ENCODE results near the gene ZNF37A.
"Not testable (repeated sequence)": the region's sequence is repeated elsewhere in the genome, so short reads cannot be mapped to it uniquely, and the experiment has no call there.

Gene ZNF37A

DNA sequence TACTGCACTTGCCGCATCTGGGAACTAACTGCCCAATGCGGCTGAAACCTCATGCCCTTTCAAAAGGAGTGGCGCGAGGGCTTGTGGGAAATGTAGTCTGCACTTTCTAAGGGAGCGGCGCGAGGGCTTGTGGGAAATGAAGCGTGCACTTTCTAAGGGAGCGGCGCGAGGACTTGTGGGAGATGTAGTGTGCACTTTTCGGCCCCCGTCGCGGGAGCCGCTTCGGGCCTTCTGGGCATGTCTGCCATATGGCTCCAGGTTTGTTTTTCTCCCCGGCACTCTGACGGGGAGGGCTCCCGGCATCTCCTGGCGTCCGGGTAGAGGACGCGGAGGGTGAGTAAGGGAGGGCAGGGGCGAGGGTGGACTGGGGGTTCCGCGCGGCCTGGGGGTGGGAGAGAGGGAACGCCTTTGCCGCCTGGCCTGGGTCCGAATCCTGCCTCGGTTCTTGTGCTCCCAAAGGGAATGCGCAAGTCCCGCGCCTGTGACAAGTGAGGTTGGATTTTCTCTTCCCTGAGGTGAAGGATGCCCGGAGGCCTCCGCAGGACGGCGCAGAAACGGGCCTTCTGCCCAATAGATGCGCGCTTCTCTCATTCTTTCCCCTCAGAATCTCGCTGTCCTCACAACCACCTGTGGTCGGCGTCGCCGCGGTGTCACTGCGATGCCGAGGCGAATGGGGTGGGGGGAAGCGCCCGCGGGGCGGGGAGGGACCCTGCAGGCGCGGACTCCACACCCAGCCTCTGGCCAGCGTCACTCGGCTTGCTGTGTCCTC, at the start of gene ZNF37A:
TSS of gene ZNF37A (plus strand) at position 180 of the 769 bp plus-strand sequence. CDS start 2,281 bp downstream, outside the sequence.
- DNase-seq (ENCODE audit: low read depth in 2 of 2) = peak; percentile 76 to 83

DNA sequence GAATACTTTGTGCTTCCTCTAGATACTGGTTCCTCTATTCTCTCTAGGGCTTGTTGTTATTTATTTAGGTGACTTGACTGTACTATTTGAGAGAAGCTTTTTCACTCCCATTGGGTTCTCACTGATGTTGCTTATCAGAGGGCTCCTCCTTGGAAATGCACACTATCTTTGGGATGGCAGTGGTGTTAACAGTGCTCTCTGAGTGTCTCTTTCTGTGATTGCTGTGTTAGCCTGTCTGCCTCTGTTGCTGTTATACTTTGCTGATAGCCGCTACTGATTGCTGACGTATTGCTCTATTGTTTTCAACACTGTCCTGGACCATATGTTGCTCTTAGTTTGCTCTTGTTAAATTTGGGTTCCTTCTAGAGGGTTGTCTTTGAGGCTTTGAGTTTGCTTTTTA, 49.0 kb upstream of the ZNF37A start:
- no peak for DNase-seq (ENCODE audit: low read depth in 2 of 2)

DNA sequence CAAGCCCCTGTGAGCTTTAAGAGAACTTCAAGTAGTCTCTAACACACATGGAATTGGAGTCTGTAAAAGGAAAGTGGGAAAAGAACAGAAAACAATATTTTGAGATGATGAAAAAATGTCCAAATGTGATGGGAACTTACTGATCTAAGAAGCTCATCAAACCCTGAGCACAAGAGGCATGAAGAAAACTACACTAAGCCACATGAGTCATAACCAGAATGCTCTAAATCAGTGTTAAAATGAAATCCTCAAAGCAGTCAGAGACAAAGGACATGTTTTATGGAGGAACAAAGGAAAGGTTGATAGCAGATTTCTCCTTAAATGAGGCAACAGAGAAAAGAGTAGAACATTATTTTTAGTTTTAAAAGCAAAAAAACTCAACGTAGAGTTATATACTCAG, 46.5 kb upstream of the ZNF37A start:
- no peak for DNase-seq (ENCODE audit: low read depth in 2 of 2)

DNA sequence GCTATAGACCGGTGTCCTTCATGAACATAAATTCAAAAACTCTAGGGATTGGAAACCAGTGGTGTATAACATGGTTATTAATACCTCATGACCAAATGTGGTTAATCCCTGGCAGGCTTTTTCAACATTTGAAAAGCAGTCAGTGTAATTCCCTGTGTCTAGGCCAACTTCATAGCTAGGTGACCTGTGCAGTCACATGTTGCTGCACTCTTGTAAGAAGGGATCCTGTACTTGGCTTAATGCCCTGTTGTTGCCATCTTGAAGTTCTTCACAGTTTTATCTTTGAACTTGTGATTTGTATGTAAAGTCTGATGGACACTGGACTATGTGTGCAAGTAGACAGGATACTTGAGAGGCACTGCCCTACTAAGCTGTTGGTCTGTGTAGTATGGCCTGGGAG, 43.9 kb upstream of the ZNF37A start:
- no peak for DNase-seq (ENCODE audit: low read depth in 2 of 2)

DNA sequence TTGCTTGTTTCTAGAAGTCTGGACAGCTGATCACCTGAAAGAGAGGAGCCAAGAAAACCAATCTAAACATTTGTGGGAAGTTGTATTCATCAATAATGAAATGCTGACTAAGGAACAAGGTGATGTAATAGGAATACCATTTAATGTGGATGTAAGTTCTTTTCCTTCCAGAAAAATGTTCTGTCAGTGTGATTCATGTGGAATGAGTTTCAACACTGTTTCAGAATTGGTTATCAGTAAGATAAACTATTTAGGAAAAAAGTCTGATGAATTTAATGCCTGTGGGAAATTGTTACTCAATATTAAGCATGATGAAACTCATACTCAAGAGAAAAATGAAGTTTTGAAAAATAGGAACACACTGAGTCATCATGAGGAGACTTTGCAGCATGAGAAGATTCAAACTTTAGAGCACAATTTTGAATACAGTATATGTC, 39.8 kb upstream of the ZNF37A start:
- DNase-seq (ENCODE audit: low read depth in 2 of 2) = no peak

DNA sequence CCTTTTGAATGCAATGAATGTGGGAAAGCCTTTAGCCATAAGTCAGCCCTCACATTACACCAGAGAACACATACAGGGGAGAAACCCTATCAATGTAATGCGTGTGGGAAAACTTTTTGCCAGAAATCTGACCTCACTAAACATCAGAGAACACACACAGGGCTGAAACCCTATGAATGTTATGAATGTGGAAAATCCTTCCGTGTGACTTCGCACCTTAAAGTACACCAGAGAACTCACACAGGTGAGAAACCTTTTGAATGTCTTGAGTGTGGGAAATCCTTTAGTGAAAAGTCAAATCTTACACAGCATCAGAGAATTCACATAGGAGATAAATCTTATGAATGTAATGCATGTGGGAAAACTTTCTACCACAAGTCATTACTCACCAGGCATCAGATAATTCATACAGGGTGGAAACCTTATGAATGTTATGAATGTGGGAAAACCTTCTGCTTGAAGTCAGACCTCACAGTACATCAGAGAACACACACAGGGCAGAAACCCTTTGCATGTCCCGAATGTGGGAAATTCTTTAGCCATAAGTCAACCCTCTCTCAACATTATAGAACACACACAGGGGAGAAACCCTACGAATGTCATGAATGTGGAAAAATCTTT, 38.8 kb upstream of the ZNF37A start:
- DNase-seq (ENCODE audit: low read depth in 2 of 2) = not testable (repeated sequence)

DNA sequence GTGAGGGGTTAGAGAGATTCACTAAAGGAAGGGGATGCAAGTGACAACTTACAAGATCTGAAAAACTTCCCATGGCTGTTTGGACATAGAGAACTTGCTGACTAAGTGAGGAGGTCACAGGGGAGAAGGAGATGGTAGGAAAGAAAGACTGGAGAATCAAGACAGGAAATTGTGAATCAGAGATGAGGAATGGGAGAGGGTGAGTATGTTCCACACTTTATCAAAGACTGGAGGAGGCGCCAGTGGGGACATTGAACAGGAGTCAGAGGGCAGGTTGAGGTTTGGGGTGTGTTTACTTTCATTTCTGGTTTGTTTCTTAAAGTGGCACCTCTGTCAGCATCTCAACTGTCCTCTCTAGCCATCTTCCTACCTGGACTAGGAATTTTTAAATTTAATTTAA, 24.5 kb upstream of the ZNF37A start:
- DNase-seq (ENCODE audit: low read depth in 2 of 2) = not testable (repeated sequence)

DNA sequence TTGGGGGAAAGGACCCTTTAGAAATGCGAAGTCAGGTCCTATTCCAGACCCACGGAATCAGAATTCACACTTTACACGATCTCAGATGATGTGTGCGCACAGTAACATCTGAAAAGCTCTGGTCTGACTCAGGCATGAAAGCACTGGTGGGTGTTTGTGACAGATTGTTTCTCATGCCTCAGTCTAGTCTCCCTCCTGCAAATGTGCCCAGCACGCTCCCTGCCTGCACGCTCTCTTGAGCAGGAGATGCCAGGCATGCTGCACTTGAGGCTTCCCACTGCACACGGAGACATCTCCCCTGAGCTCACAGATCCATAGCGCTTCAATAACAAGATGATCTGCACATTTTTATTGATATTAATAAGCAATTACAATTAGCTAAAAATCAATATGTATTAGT, 23.6 kb upstream of the ZNF37A start:
- no peak for DNase-seq (ENCODE audit: low read depth in 2 of 2)

DNA sequence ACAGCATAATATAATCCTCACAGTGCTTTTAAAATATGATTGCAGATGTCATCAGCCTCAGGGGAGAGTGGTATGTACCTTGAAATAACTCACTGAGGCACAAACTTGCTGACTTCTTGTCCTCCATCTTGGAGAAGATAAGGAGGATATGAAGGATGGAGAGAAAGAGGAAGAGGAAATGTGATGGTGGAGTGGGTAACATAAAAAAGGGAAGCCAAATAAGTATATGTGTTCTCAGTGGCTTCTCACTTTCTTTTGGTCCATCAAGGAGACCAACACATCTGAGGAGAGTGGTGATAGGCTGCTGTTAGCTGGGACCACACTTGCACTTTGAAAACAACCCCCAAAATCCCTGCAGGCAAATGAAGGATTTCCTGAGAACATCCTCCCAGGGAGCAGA, 21.6 kb upstream of the ZNF37A start:
- no peak for DNase-seq (ENCODE audit: low read depth in 2 of 2)

DNA sequence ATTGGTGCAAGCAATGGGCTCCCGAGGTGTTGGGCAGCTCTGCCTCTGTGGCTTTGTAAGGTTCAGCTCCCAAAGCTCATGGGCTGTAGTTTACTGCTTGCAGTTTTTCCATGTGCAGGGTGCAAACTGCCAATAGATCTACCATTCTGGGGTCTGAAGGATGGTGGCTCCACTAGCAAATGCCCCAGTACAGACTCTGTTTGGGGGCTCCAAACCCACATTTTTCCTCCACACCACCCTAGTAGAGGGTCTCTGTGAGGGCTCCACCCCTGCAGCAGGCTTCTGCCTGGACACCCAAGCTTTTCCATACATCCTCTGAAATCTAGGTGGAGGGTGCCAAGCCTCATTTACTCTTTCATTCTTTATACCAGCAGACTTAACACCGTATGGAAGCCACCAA, 17.4 kb upstream of the ZNF37A start:
- no peak for DNase-seq (ENCODE audit: low read depth in 2 of 2)

DNA sequence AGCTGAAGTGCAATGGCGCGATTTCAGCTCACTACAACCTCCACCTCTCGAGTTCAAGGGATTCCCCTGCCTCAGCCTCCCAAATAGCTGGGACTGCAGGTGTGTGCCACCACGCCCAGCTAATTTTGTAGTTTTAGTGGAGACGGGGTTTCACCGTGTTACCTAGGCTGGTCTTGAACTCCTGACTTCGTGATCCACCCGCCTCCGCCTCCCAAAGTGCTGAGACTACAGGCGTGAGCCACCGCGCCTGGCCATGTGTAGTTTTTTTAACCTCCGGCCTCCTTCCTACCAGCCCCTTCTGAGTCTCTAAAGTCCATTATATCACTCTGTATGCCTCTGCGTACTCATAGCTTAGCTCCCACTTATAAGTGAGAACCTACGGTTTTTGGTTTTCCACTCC, 819 bp upstream of the ZNF37A start:
- DNase-seq (ENCODE audit: low read depth in 2 of 2) = not testable (repeated sequence)

DNA sequence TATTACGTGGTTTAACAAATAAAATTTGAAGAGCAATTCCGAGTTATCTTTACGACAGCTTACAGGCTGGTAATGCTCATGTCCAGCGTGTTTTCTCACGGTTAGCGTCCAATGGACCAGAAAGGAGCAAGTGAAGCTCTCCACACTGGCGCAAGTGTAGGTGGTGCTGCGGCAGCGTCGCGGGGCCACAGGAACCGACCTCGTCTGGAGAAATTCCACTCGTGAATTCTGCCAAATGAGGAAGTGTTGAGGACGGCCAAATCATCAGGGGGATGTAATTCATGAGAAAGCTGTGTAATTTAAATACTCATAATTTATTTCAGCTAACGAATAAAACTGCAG, 350 bp upstream of the ZNF37A start:
- DNase-seq (ENCODE audit: low read depth in 2 of 2) = no peak

DNA sequence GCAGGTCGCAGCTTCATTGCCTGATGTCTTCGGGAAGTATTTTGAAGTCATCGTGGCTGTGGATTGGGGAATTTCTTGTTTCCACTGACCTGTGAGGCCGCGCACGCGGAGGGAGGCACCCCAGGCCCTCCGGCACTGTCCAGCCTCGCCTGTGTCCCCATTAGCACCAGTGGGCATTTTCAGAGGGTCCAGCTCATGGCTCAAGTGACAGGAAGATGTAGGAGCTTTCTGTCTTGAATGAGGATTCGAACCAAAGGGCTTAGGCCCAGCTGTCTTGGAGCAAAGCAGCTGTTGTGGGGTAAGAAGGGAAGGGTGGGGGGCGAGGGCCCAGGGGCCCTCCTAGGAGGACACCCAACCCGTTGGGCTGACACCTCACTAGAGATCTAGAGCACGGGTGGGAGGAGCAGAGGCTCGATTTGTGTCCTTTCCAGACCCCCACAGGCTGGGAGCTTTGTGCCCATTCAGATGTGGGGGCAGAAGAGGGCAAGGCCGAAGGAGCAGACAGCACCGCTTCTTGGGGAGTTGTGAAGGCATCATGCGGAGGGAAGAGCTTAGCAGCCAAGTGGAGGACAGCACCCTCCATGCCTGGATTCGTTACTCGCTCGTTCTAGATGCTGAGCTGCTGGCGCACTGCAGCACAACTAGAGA, 914 bp downstream of the ZNF37A start:
- no peak for DNase-seq (ENCODE audit: low read depth in 2 of 2)

DNA sequence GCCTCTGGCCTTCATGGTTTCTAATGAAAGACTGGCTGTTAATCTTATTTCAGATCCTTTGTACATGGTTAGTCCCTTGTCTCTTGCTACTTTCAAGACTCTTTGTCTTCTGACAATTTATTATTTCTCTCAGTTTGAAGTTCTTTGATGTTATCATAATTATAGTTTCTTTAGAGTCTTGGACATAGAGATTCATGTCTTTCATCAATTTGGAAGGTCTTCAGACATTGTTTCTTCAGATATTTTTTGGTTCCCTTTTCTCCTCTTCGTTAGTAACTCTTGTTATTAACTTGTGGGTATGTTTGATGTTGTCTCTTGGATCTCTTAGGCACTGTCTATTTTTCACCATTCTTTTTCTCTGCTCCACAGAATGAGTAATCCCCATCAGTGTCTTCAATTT, 8.7 kb downstream of the ZNF37A start:
- DNase-seq (ENCODE audit: low read depth in 2 of 2) = no peak

DNA sequence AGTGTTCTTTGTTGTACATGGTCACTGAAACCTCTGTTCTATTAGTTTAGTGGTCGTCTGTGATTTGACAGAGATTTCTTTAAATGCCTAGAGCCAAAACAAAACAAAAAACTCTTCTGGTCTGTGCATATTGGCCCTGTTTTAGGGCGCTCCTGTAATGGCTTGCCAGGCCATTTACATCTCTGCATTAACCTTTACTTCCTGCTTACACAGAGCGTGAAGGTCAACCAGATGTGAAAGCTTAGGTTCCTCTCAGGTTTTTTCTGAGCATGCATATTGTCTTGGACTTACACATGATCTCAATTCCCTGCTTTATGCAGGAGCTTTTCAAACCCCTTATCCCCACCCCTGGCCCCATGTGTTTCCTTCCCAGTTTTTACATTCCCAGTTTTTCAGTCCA, 9.6 kb downstream of the ZNF37A start:
- DNase-seq (ENCODE audit: low read depth in 2 of 2) = no peak

DNA sequence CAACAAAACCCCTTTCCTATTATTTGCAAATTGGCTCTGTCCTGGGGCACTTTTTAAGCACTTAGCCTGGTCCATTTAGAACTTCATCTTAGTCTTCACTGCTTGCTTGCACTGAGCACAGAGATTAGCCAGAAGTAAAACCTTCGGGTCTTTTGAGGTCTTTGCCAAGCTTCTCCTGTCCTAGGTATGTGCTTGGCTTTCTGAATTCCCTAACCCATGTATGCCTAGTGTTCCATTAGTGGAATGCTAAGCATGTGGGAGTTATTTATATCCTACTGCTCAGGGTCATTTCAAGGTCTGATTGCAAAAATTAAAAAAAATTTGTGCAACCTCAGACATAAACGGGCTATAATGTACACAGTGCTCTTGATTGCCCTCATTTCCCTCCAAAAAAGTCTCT, 18.0 kb downstream of the ZNF37A start:
- DNase-seq (ENCODE audit: low read depth in 2 of 2) = no peak

DNA sequence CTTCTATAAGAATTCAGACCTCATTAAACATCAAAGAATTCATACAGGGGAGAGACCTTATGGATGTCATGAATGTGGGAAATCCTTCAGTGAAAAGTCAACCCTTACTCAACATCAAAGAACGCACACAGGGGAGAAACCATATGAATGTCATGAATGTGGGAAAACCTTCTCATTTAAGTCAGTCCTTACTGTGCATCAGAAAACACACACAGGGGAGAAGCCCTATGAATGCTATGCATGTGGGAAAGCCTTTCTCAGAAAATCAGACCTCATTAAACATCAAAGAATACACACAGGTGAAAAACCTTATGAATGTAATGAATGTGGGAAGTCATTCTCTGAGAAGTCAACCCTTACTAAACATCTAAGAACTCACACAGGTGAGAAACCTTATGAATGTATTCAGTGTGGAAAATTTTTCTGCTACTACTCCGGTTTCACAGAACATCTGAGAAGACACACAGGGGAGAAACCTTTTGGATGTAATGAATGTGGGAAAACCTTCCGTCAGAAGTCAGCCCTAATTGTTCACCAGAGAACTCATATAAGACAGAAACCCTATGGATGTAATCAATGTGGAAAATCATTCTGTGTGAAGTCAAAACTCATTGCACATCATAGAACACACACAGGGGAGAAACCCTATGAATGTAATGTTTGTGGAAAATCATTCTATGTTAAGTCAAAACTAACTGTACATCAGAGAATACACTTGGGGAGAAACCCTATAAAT, 24.1 kb downstream of the ZNF37A start:
- no peak for DNase-seq (ENCODE audit: low read depth in 2 of 2)

DNA sequence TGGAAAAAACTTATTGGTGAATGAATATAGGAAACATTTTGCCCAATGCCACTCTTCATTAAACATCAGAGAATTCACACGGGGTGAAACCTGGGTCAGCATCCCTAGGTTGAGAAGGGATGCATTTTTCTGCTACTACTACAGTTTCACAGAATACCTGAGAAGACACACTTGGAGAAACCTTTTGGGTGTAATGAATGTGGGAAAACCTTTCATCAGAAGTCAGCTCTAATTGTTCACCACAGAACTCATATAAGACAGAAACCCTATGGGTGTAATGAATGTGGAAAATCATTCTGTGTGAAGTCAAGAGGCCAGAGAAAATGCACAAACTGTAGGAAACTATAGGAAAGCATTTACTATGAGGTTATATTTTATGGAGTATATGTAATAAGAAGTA, 24.9 kb downstream of the ZNF37A start:
- no peak for DNase-seq (ENCODE audit: low read depth in 2 of 2)

DNA sequence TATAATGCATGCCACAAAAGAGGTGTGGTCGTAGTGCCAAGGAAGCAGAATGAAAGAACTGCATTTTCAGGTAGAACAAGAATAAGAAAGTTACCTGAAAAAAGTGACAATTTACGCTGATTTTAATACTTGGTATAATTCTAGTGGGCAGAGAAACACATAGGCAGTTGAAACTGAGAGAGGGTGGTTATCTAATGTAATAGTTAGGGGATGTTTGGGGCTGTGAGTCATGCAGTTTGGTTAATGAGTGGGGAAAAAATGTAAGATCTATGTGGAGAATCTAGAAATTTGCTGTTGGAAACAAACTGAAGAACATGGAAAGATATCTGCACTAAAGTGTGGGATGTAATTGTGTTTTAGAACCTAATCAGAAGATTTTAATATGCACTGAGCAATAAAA, 33.7 kb downstream of the ZNF37A start:
- no peak for DNase-seq (ENCODE audit: low read depth in 2 of 2)

DNA sequence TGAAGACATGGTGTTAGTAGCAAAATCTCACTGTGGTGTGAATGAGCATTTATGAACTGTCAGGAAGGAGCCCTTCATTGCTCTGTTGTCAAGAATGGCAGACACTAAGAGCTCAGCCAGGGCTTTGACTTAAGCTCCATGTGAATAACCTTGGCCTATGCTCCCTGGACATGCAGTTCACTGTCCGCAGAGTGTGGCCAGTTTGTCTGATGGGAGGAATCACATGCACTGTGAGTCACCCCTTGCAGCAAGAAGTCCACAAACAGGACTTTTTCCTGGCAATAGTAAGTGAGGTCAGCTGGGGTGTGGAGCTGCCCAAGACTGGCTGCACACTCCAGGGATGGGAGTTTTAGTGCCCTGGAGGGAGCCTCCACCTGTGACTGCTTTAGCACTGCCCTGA, 49.5 kb downstream of the ZNF37A start:
- no peak for DNase-seq (ENCODE audit: low read depth in 2 of 2)

DNA sequence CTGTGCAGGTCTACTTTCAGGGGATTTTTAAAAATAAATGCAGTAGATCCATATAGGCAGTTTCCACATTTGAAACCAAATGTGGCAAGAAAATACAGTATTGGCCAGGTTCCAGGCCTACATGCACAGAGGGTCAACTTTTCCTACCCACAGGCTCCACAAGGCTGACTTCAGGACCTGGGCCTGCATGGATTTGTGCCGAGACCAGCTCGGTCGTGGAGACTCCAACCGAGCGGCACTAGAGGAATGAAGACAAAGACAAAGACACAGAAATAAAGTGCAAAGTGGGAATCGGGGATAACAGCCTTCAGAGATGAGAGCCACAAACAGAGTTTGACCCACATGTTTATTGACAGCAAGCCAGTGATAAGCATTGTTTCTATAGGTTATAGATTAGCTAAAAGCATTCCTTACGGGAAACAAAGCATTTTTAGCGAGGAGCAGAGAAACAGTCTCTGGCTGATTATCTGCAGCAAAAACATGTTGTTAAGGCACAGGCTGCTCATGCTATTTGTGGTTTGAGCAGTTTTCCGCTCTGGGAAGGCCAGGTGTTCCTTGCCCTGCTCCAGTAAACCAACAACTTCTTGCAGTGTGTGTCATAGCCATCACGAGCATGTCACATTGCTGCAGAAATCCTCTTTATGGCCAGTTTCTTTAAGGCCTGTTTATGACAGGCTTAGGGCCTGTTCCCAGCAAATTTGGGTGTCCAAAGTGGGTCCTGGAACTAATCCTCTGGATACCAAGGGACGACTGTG, 52.6 kb downstream of the ZNF37A start:
- no peak for DNase-seq (ENCODE audit: low read depth in 2 of 2)

DNA sequence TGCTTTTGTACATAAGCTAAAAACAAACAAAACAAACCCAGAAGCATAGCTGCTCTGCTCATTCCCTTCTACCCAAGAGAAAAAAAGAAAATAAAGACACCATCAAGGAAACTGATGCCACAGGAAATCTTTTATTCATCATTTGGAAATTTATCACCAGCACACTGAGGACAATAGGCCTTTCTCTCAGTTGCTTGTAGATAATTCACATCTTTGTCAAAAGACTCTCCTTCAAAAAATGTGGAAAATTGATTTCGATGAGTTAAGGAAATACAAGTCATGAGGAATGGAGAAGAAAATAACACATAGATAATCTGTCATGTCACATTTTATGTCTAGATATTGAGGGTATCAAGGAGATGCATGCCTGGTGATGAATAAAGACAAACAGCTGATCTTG, 53.5 kb downstream of the ZNF37A start:
- DNase-seq (ENCODE audit: low read depth in 2 of 2) = no peak
